ENCODE data around the gene FOXRED2. TPM values are rescaled to one million over a fixed set of nuclear protein-coding genes. Genes with fewer than 3 reads are reported as not detected.
A peak's percentile ranks its signal among the peaks of the same experiment; 100 is the strongest.

The FOXRED2 gene
- total RNA-seq, 1 donor from 2014 or later, result 6.5 TPM

- H3K27me3 Mint-ChIP-seq, result peaks cover 3% of the 10 kb centered on the region
- ChIA-PET CTCF (no interaction called here), POLR2A (interaction anchor here (0.6 to 0.7 kb wide), 2 partner anchors 19 to 20 kb away, joined by 3 to 5 read pairs; no protein-coding TSS in a partner anchor)
- H3K9me3 Mint-ChIP-seq, result no peaks in the 10 kb centered on the region
- TF ChIP-seq CTCF (IDR thresholded peaks at IDR 0.05), result no peak
- H3K36me3 Mint-ChIP-seq (ENCODE audit: low read depth), result peaks cover 8% of the 10 kb centered on the region
- DNase-seq, result no peak
- H3K4me1 Mint-ChIP-seq, result peaks cover 16% of the 10 kb centered on the region
- no peak overlapping the region for H3K27ac Mint-ChIP-seq
- intact Hi-C loops (cut with micrococcal nuclease), result no loop called here
- no peak for ATAC-seq (ENCODE audit: low read depth)
- H3K4me3 Mint-ChIP-seq, result no peak overlapping the region
Measured at GRCh38 chr22:36532466-36532865, 25.6 kb upstream of the FOXRED2 start.

- Mint-ChIP-seq H3K4me1 (peaks cover 25% of the 10 kb centered on the region), H3K4me3 (peak within 1 kb of the TSS; percentile 94), H3K9me3 (no peaks in the 10 kb centered on the region), H3K27me3 (no peaks in the 10 kb centered on the region), H3K36me3 (ENCODE audit: low read depth) (peaks cover 41% of the 10 kb centered on the region), H3K27ac (peak within 1 kb of the TSS; percentile 97)
- intact Hi-C loops (cut with micrococcal nuclease), result loop anchor here (1.0 to 5.0 kb wide), 8 partner anchors 22 to 1118 kb away; partner anchors contain the start of genes FOXRED2, IFT27, NCF4 and TXN2
- no peak for TF ChIP-seq CTCF (IDR thresholded peaks at IDR 0.05)
- CTCF ChIA-PET, result interaction anchor here (1.0 to 1.3 kb wide), 3 partner anchors 18 to 514 kb away, joined by 3 to 4 read pairs (median 4); no protein-coding TSS in a partner anchor
- DNase-seq, result peak; percentile 96
- ATAC-seq (ENCODE audit: low read depth), result peak; percentile 92
- POLR2A ChIA-PET, result interaction anchor here (0.5 to 3.2 kb wide), 28 partner anchors 9 to 1317 kb away, joined by 3 to 36 read pairs (median 4); partner anchors contain the start of genes APOL2, FOXRED2, IFT27 and KCTD17
Measured at GRCh38 chr22:36528795-36529751, 22.2 kb upstream of the FOXRED2 start, which contains the start of gene EIF3D. Gene EIF3D (minus strand): TSS chr22:36529166. CDS start chr22:36526121, 3,045 bp downstream.

- TF ChIP-seq CTCF (IDR thresholded peaks at IDR 0.05), result no peak
- H3K9me3 Mint-ChIP-seq, result no peaks in the 10 kb centered on the region
- ChIA-PET CTCF (interaction anchor here (1.0 to 1.3 kb wide), 3 partner anchors 17 to 515 kb away, joined by 3 to 4 read pairs (median 4); no protein-coding TSS in a partner anchor), POLR2A (interaction anchor here (0.6 to 3.2 kb wide), 12 partner anchors 9 to 1157 kb away, joined by 3 to 36 read pairs (median 8); partner anchors contain the start of genes FOXRED2, NCF4 and TXN2)
- H3K4me3 Mint-ChIP-seq, result peak overlapping the region; percentile 94
- peak overlapping the region; percentile 97 for H3K27ac Mint-ChIP-seq
- ATAC-seq (ENCODE audit: low read depth) (no peak), DNase-seq (no peak)
- peaks cover 25% of the 10 kb centered on the region for H3K4me1 Mint-ChIP-seq
- H3K36me3 Mint-ChIP-seq (ENCODE audit: low read depth), result peaks cover 48% of the 10 kb centered on the region
- no peaks in the 10 kb centered on the region for H3K27me3 Mint-ChIP-seq
- intact Hi-C loops (cut with micrococcal nuclease), result loop anchor here (2.0 to 5.0 kb wide), 4 partner anchors 74 to 1118 kb away; partner anchors contain the start of genes IFT27 and NCF4
Measured at GRCh38 chr22:36528341-36528740, 21.5 kb upstream of the FOXRED2 start.

- DNase-seq, result no peak
- Mint-ChIP-seq H3K9me3 (peaks cover 2% of the 10 kb centered on the region), H3K4me3 (no peak overlapping the region), H3K27me3 (no peaks in the 10 kb centered on the region), H3K36me3 (ENCODE audit: low read depth) (peaks cover 95% of the 10 kb centered on the region), H3K27ac (no peak overlapping the region), H3K4me1 (peaks cover 18% of the 10 kb centered on the region)
- no peak for ATAC-seq (ENCODE audit: low read depth)
- no peak for TF ChIP-seq CTCF (IDR thresholded peaks at IDR 0.05)
- POLR2A ChIA-PET, result interaction anchor here (0.6 to 1.8 kb wide), 2 partner anchors 16 to 381 kb away, joined by 3 to 10 read pairs; partner anchors contain the start of gene FOXRED2
- CTCF ChIA-PET, result interaction anchor here (0.8 to 1.3 kb wide), 3 partner anchors 10 to 222 kb away, joined by 3 to 4 read pairs (median 3); no protein-coding TSS in a partner anchor
- intact Hi-C loops (cut with micrococcal nuclease), result no loop called here
Measured at GRCh38 chr22:36522662-36523061, 15.8 kb upstream of the FOXRED2 start.
